C4-2B (cell line): ENCODE data around the gene RAB5A.

Experiments
- CTCF ChIP-seq: fragments of 450-650 bp; conservative IDR thresholded peaks from 2 replicates; pipeline ENCODE4 v1.5.1; 2017; ENCODE audit warnings: mild to moderate bottlenecking
- ZFX ChIP-seq: fragments of 450-650 bp; IDR thresholded peaks from 2 replicates; pipeline ENCODE4 v1.6.1; 2017

GRCh38 chr3:19898721-19899120 lies 48.2 kb upstream of the RAB5A start:
- TF ChIP-seq CTCF (no peak), ZFX (no peak)
